ENCODE data around the gene LTBP1. TPM values are rescaled to one million over a fixed set of nuclear protein-coding genes. Genes with fewer than 3 reads are reported as not detected.

LTBP1 gene
- total RNA-seq, 4 donors from 2014 or later: 12.6 to 81.0 (median 16.0) TPM

GRCh38 chr2:33207151-33207740, 260.5 kb downstream of the LTBP1 start:
- no peak for TF ChIP-seq CTCF (IDR thresholded peaks at IDR 0.05)
- ATAC-seq (ENCODE audit: low FRiP score): no peak
- no peak for DNase-seq (ENCODE audit: low spot score)

- TF ChIP-seq CTCF (IDR thresholded peaks at IDR 0.05): no peak
- no peak for DNase-seq (ENCODE audit: low spot score)
- ATAC-seq (ENCODE audit: low FRiP score): no peak
Measured at GRCh38 chr2:33208400-33208799, 261.6 kb downstream of the LTBP1 start.

GRCh38 chr2:33209976-33210375, 263.2 kb downstream of the LTBP1 start:
- no peak for ATAC-seq (ENCODE audit: low FRiP score)
- DNase-seq (ENCODE audit: low spot score): no peak

GRCh38 chr2:33210626-33211025, 263.9 kb downstream of the LTBP1 start:
- peak; percentile 72 for ATAC-seq (ENCODE audit: low FRiP score)
- no peak for DNase-seq (ENCODE audit: low spot score)
- TF ChIP-seq CTCF (IDR thresholded peaks at IDR 0.05): no peak

More at GRCh38 chr2:33209976-33210375, 263.2 kb downstream of the LTBP1 start:
- no peak for TF ChIP-seq CTCF (IDR thresholded peaks at IDR 0.05)

- no peak for TF ChIP-seq CTCF (IDR thresholded peaks at IDR 0.05)
- DNase-seq (ENCODE audit: low spot score) (no peak), ATAC-seq (ENCODE audit: low FRiP score) (no peak)
Measured at GRCh38 chr2:33212151-33212550, 265.4 kb downstream of the LTBP1 start.

- no peak for TF ChIP-seq CTCF (IDR thresholded peaks at IDR 0.05)
- no peak for DNase-seq (ENCODE audit: low spot score)
- ATAC-seq (ENCODE audit: low FRiP score): no peak
Measured at GRCh38 chr2:33213244-33213643, 266.5 kb downstream of the LTBP1 start.

GRCh38 chr2:33213648-33214047, 266.9 kb downstream of the LTBP1 start:
- no peak for TF ChIP-seq CTCF (IDR thresholded peaks at IDR 0.05)
- ATAC-seq (ENCODE audit: low FRiP score) (no peak), DNase-seq (ENCODE audit: low spot score) (no peak)

All from omental fat pad (tissue), 4 donors.